HuH-7 (cell line): ENCODE measurements around the gene MALRD1.

Experiments used
- DNase-seq: peaks from one replicate; pipeline ENCODE4 v3.0.0; 2011; ENCODE audit warnings: low spot score

Gene MALRD1

DNA sequence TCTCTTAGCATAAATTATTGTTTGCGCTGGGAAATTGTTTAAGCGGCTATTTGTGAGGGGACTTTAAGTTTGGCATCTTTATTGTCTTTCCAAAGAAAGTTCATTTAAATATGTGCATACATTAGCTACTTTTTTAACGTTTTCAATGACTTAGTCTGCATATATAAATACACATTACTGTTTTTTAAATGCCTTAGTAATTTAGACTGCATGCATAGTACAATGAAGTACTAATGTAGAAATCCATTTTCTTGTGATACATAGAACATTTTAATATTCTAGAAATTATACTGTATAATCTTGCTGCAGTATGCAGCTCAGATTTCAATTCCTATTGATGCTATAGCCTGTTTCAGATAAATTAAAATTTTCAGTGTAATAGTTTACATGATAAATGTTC lies 325.4 kb downstream of the MALRD1 start:
- DNase-seq, result no peak

DNA sequence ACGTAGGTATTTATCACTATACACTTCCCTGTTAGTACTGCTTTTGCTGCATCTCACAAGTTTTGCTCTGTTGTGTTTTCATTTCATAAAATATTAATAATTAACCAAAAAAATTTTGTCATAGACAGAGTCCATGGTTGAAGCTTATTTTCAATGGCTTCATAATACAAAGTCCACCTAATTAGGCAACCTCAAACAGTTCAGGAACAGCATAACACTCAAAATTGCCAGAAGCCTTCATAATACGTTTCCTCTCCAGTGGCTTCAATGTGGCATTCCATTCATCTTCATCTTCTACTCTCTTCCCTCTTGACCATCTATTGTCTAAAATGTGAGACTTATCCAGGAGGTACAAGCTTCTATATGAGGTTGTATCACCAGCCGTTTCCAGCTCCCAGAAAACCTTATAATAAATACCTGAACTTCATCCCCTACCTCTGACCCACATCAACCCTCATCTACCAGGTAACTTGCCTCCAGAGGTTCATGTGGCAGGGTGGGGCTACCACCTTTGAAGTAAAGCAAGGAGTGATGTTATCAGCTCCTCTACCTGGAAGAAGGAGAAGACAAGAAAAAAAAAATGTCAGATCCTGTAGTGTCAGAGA lies 337.3 kb downstream of the MALRD1 start:
- DNase-seq, result peak; percentile 8

DNA sequence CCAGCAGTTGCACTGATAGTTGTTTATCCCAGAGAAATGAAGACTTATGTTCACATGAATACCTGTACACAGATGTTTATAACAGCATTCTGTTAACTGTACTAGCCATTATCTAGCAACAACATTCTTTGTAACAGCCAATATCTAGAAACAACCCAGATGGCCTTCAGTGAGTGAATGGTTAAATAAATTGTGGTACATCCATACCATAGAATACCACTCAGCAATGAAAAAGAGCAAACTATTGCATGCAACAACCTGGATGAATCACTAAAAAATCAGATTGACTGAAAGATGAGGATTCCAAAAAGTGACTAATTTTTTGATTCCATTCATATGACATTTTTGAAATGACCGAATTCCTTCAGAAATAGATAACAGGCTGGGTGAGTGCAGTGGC lies 360.3 kb downstream of the MALRD1 start:
- no peak for DNase-seq

DNA sequence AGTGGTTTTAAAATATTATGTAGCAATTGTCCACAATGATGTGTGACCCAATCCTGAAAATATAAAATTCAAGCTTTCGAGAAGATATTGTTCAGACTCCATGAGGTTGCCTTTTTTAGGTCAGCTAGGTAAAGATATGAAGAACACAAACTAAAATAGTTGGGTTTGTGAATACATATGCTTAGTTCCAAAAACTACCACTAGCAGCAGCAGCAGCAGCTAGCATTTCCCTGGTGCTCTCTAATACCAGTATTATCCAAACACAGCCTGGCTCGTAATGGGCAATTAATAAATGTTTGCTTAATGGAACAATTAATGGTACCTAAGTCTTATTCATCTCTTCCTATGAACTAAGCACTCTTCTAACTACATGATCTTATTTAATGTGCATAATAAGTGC lies 362.5 kb downstream of the MALRD1 start:
- no peak for DNase-seq

DNA sequence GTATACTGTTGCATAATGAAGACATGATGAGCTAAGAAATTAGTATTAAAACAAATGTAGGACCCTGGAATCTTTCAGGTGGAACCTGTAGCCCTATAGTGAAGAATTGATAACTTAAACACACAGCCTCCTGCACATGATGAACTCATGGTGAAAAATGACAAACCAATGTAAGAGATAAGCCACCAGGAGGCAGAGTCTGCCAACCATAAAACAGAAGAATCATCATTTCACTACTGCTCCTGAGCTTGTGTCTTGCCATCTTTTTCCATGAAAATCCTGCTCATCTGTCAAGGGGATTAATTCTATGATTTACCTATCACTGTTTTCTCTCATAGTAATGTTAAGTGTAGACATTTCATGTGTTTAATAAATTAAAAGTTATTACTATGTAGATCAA lies 363.9 kb downstream of the MALRD1 start:
- DNase-seq, result peak; percentile 20

DNA sequence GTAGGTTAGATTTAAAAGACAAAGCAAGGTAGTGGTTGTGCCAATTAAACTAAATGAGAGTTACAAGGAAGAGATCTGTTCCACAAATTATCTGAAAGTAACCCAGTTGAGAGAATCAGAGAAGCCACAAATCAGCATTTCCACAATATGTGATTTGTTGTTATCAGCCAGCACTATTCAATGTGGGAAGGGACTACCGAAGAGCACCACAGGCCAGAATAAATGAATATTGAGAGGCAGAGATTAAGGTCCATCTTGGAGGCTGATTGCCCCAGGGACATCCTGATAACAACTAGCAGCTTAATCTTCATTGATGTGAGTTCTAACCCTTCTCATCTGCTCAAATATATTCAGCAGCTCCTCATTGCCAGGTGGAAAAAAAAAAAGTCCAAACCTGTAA lies 367.6 kb downstream of the MALRD1 start:
- no peak for DNase-seq

DNA sequence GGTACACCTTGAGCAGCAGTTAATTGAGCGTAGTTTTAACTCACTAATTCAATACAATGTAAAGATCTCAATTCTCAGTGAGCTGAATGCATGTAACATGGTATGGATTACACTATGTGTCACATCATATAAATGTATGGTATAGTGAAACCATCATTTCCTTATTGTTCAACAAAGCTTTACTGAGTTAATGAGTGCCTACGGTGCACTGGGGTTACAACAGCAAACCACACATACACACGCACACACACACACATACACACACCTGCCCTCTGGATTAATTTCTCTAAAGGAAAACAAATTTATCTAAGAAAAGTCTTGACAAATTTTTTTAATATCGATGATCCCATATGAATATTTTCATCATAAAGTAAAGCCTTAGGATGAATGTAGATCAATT lies 369.1 kb downstream of the MALRD1 start:
- DNase-seq, result no peak

DNA sequence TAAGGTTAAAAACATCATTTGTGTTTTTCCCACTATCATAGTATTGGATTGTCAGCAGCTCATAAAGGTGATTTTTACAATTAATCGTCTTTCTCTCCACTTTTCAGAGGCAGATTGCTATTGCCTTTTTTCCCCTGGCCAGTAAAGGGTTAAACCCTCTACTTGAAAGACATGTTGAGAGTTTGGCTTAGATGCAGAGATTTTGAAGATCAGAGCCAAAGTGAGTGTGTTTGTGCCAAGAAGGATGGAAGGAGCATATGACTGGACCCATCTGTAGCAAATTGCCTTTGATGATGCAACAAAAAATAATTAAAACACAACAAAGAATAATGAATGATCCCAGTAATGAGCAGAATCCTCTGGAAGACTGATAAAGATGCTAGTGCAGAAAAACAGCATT lies 373.1 kb downstream of the MALRD1 start:
- no peak for DNase-seq

GRCh38 chr10:19426034-19426433 lies 377.4 kb downstream of the MALRD1 start:
- no peak for DNase-seq

- DNase-seq, result no peak
Observed at GRCh38 chr10:19431622-19432351, 383.2 kb downstream of the MALRD1 start.

- DNase-seq, result no peak
Observed at GRCh38 chr10:19449860-19450259, 401.3 kb downstream of the MALRD1 start.

DNA sequence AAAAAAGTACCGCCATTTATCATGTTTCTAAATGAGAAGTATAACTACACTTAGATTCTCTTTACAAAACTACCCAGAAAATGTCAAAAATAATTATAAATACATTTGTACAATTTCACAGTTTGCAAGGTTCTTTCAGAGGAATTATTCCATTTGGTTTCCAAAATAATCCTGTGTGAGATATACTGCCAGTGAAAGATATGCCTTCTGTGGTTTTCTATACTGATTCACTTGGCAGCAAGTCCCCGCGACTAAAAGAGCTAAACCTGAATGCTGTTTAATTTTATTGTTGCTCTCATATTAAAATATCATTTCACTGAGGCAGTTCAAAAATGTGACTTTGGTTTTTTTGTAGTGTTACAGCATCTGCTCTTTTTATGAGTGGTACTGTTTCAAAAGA lies 402.8 kb downstream of the MALRD1 start:
- DNase-seq, result no peak

DNA sequence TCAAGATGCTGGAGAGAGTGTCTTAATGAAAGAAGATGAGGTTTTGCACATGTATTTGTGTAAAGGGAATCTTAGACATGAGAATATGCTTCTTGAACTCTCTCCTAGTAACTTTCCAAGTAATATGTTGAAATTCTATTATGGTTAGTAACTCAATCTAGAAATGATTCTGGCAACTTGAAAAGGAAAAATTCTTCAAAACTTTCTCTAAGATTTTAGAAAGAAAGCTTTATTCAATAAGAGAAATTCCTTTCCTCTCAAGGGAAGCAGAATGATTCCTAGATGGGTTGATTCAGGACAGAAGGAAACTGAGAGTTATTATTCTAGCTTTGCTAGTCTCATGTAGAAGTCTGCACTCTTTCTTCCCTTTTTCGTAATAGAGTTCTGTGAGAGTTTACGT lies 403.3 kb downstream of the MALRD1 start:
- no peak for DNase-seq

GRCh38 chr10:19453967-19454366 lies 405.4 kb downstream of the MALRD1 start:
- no peak for DNase-seq

- DNase-seq, result no peak
Observed at GRCh38 chr10:19461588-19461987, 413.0 kb downstream of the MALRD1 start.

GRCh38 chr10:19466709-19467108 lies 418.1 kb downstream of the MALRD1 start:
- DNase-seq, result no peak

GRCh38 chr10:19468413-19468812 lies 419.8 kb downstream of the MALRD1 start:
- DNase-seq, result no peak

DNA sequence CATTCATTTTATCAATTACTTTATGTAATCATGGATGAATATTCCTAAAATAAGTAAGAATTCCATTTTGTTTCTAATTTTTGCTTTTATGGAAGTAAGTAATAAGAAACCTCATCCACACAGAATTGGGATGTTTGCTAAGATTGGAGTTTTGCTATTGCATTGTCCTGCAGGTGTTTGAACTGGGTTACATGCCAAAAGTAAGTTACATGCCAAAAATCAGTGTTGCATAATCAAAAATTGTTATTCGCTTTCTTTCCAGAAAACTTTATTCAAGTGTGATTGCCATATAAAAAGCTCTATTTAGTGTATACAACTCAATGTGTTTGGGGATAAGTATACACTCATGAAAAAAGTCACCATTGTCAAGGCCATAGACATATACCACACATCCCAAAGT lies 420.9 kb downstream of the MALRD1 start:
- DNase-seq, result no peak

GRCh38 chr10:19479854-19480253 lies 431.3 kb downstream of the MALRD1 start:
- DNase-seq, result no peak

GRCh38 chr10:19480353-19480752 lies 431.8 kb downstream of the MALRD1 start:
- no peak for DNase-seq

- DNase-seq, result no peak
Observed at GRCh38 chr10:19483421-19483820, 434.8 kb downstream of the MALRD1 start.

DNA sequence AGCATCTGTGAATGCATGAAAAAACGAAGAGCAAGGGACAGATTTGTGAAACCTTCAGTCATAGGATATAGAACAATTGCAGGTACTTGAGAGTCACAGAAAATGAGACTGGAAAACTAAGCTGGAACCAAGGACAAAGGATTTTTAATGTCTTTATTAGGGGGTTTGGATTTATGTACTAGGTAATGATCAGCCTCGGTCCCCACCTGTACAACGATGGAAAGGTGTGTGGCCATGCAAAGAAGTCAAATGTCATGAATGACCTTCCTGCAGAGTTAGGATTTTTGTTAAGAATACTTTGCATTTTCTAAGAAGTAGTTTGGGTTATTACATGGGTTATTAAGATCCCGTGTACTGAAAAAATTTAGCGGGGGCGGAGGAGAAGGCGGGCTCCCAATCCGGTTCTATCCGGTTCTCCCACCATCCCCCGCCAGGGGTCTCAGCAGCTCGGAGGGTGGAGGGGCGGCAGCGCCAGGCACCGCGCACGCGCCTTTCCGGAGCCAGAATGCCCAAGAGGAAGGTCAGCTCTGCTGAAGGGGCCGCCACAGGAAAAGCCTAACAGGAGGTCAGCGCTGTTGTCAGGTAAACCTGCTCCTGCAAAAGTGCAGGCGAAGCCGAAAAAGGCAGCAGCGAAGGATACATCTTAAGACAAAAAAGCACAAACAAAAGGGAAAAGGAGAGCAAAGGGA lies 440.1 kb downstream of the MALRD1 start:
- DNase-seq, result no peak

GRCh38 chr10:19491166-19491565 lies 442.6 kb downstream of the MALRD1 start:
- DNase-seq, result no peak

DNA sequence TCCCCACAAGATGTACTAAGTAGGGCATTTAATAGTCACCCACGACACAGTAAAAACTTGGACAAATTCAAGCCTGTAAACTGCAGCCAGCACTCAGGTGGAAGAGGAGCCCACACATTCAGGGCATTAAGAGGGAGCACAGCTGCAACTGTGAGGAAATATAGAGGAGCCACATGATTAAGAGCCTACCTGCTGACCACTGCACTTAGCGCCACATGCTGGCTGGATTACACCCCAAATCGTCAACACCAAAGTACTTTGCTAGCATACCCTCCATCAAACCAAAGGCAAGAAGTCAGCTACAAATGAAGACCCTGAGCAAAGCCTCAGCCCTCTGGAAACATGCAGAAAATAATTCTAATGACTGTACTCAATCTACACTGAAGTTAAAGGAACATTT lies 445.3 kb downstream of the MALRD1 start:
- DNase-seq, result no peak
